A549 (cell line): Measurements from ENCODE around the gene LAMC1. TPM values are rescaled to one million over a fixed set of nuclear protein-coding genes. Genes with fewer than 3 reads are reported as not detected.

Experiments
- ATAC-seq, 2 experiments: fragments of 200-7000 bp in 1 of 2; fragments of >200 bp in 1 of 2; cut with Nextera tagmentation in 1 of 2; cut with Tn5 transposase in 1 of 2; 3 replicates each; pipeline versions ENCODE4 v1.8.0 to v1.9.1; 2018 to 2020; ENCODE audit warnings: mild to moderate bottlenecking in 1 of 2, moderate library complexity in 1 of 2
- CTCF ChIA-PET: fragments of 300-600 bp; sonication (Branson Sonifier 250); formaldehyde crosslinking; extraction: SDS; loops from one replicate; lab custom pipeline; 2021; ENCODE audit warnings: antibody characterized with exemption, inconsistent platforms; lab: Yijun Ruan, JAX
- POLR2A ChIA-PET: fragments of 350-600 bp; formaldehyde crosslinking; extraction: SDS; loops from one replicate; lab custom pipeline; 2021; ENCODE audit warnings: antibody characterized with exemption, inconsistent platforms; lab: Yijun Ruan, JAX
- DNase-seq, 2 experiments: peaks; one replicate each; pipeline versions ENCODE4 v3.0.0 to v3.0.0-alpha.2; 2011 to 2016; ENCODE audit warnings: low read depth in 1 of 2, low spot score in 1 of 2
- FAIRE-seq: peaks from 2 replicates; lab custom pipeline; 2011; peaks lifted over from hg19 to GRCh38; lab: Jason Lieb, UNC
- H3K27ac ChIP-seq, 2 experiments: fragments of >200 bp; sonication (Bioruptor Twin); formaldehyde crosslinking; 3 replicates each; pipeline ENCODE4 v1.5.1; 2016 to 2017
- H3K4me1 ChIP-seq: fragments of >200 bp; sonication (Bioruptor Twin); formaldehyde crosslinking; 3 replicates; pipeline ENCODE4 v1.6.1; 2016
- H3K4me2 ChIP-seq: fragments of >200 bp; sonication (Bioruptor Twin); formaldehyde crosslinking; 3 replicates; pipeline ENCODE4 v1.6.1; 2016
- H3K4me3 ChIP-seq: fragments of >200 bp; sonication (Bioruptor Twin); formaldehyde crosslinking; 3 replicates; pipeline ENCODE4 v1.5.1; 2016
- H3K9me3 ChIP-seq: fragments of >200 bp; sonication (Bioruptor Twin); formaldehyde crosslinking; 3 replicates; pipeline ENCODE4 v1.6.1; 2016
- CBX2 ChIP-seq: fragments of 200-600 bp; sonication (generic); IDR thresholded peaks from 2 replicates; pipeline ENCODE4 v1.6.1; 2016; ENCODE audit warnings: low read depth, mild to moderate bottlenecking, borderline replicate concordance
- CHD2 ChIP-seq: fragments of 150-350 bp; IDR thresholded peaks from 2 replicates; pipeline ENCODE4 v1.6.1; 2014; ENCODE audit warnings: low read length; ENCODE audit not compliant: partially characterized antibody
- EHF ChIP-seq: fragments of 250-450 bp; sonication (Bioruptor Pico); IDR thresholded peaks from 2 replicates; pipeline ENCODE4 v1.5.0; 2020; ENCODE audit warnings: mild to moderate bottlenecking
- EP300 ChIP-seq, 2 experiments: fragments of >200 bp; sonication (Bioruptor Twin); formaldehyde crosslinking; IDR thresholded peaks; 2 replicates in 1 of 2; 3 replicates in 1 of 2; pipeline ENCODE4 v1.6.1; 2016 to 2017
- FOSB ChIP-seq: fragments of 250-450 bp; sonication (Bioruptor Pico); IDR thresholded peaks from 2 replicates; pipeline ENCODE4 v1.5.0; 2020; ENCODE audit warnings: mild to moderate bottlenecking, moderate library complexity
- HOXA7 ChIP-seq: fragments of 250-450 bp; sonication (Bioruptor Pico); IDR thresholded peaks from 2 replicates; pipeline ENCODE4 v1.5.0; 2020; ENCODE audit warnings: mild to moderate bottlenecking, moderate library complexity
- HOXB13 ChIP-seq: fragments of 250-450 bp; sonication (Bioruptor Pico); IDR thresholded peaks from 2 replicates; pipeline ENCODE4 v1.5.0; 2020; ENCODE audit warnings: low read depth, mild to moderate bottlenecking, moderate library complexity
- HOXB5 ChIP-seq: fragments of 250-450 bp; sonication (Bioruptor Pico); IDR thresholded peaks from 2 replicates; pipeline ENCODE4 v1.5.0; 2020; ENCODE audit warnings: mild to moderate bottlenecking, moderate library complexity
- MAFK ChIP-seq: fragments of 450-650 bp; IDR thresholded peaks from 2 replicates; pipeline ENCODE4 v1.6.1; 2014; ENCODE audit not compliant: partially characterized antibody
- MYC ChIP-seq: IDR thresholded peaks from 2 replicates; pipeline ENCODE4 v1.6.1; 2012; ENCODE audit warnings: mild to moderate bottlenecking, inconsistent platforms, low read length, improper control_type of control experiment, borderline replicate concordance
- NR3C1 ChIP-seq: fragments of >200 bp; sonication (Bioruptor Twin); formaldehyde crosslinking; IDR thresholded peaks from 3 replicates; pipeline ENCODE4 v1.6.1; 2017
- POLR2A ChIP-seq: IDR thresholded peaks from 2 replicates; pipeline ENCODE4 v1.6.1; 2012; ENCODE audit warnings: mild to moderate bottlenecking, low read length
- RCOR1 ChIP-seq: fragments of 150-350 bp; IDR thresholded peaks from 2 replicates; pipeline ENCODE4 v1.6.1; 2014; ENCODE audit warnings: antibody characterized with exemption, low read length, low read depth
- SMC3 ChIP-seq: fragments of >200 bp; sonication (Bioruptor Twin); formaldehyde crosslinking; IDR thresholded peaks from 3 replicates; pipeline ENCODE4 v1.6.1; 2018; ENCODE audit warnings: inconsistent platforms
- SREBF2 ChIP-seq: fragments of 450-650 bp; IDR thresholded peaks from 2 replicates; pipeline ENCODE4 v1.6.1; 2014; ENCODE audit warnings: mild to moderate bottlenecking, moderate library complexity
- TFCP2L1 ChIP-seq: fragments of 250-450 bp; sonication (Bioruptor Pico); IDR thresholded peaks from 2 replicates; pipeline ENCODE4 v1.5.0; 2021; ENCODE audit warnings: mild to moderate bottlenecking
- TP53 ChIP-seq: fragments of 250-450 bp; sonication (Bioruptor Pico); IDR thresholded peaks from 2 replicates; pipeline ENCODE4 v1.5.0; 2021; ENCODE audit warnings: mild to moderate bottlenecking, moderate library complexity
- USF2 ChIP-seq: fragments of 450-650 bp; IDR thresholded peaks from 2 replicates; pipeline ENCODE4 v1.6.1; 2014; ENCODE audit warnings: antibody characterized with exemption
- WGBS: methylation state at CpG from one replicate; pipeline ENCODE4 v1.1.6; 2017; ENCODE audit errors: missing lambda C conversion rate; 5-methylcytosine and 5-hydroxymethylcytosine counted together
- polyA plus RNA-seq, 4 experiments: library from polyadenylated mRNA; depleted of rRNA in 3 of 4; stranded (reverse); fragments of >200 nt; fragmentation: RNase III in 1 of 4; extraction: RNeasy Plus Mini Kit Qiagen cat#74134 plus additional on column Dnase treatment in 1 of 4; gene quantifications; 2 replicates in 3 of 4; 3 replicates in 1 of 4; pipeline ENCODE4 v1.2.3, GENCODE V29; 2011 to 2017
- TF ChIP-seq, protein P1 (sequence below): fragments of 250-450 bp; sonication (Bioruptor Pico); IDR thresholded peaks from 2 replicates; pipeline ENCODE4 v1.5.0; 2021; ENCODE audit warnings: mild to moderate bottlenecking, moderate library complexity, borderline replicate concordance
- TF ChIP-seq, protein P2 (sequence below): fragments of >200 bp; sonication (Bioruptor Twin); formaldehyde crosslinking; IDR thresholded peaks from 3 replicates; pipeline ENCODE4 v1.5.1; 2016
- TF ChIP-seq, protein P3 (sequence below): IDR thresholded peaks from 2 replicates; pipeline ENCODE4 v1.6.1; 2012

LAMC1 gene
- polyA plus RNA-seq, 2 of the 4 experiments (the other 2 are of a cell fraction) = 93.7 to 152 TPM

DNA sequence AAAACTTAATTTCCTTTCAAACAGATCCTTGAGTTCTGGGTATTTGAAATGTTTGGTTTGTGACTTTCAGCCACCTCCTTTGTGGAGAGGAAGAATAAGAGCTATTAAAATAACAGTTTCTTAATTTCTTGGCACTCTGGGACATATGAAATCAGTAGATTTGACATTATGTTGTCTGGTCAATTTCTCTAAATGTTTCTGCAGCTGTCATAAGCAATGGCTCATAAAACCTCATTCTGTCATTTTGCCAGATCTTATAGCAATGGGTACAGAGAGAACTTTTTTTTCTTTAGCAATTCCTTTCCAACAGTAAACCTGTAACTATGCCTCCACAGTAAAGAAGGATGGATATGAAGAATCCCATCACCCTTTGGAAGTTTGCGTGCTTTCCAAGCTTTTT lies 52.6 kb downstream of the LAMC1 start:
- POLR2A ChIA-PET = no interaction called here
- H3K9me3 ChIP-seq = no peaks in the 10 kb centered on the region
- ATAC-seq (no peak), DNase-seq (no peak), FAIRE-seq (no peak)
- CTCF ChIA-PET = interaction anchor here (1.0 to 1.2 kb wide), 2 partner anchors 24 to 25 kb away, joined by 3 read pairs; no protein-coding TSS in a partner anchor
- H3K4me3 ChIP-seq = no peak overlapping the region
- peaks cover 65% of the 10 kb centered on the region for H3K4me1 ChIP-seq
- 91% methylated on average over 1 of the region's 1 CpG for WGBS
- H3K27ac ChIP-seq = no peak overlapping the region
- peak overlapping the region; percentile 4; the same call in 1 of the 3 replicates for H3K4me2 ChIP-seq
- TF ChIP-seq TFCP2L1 = no peak
- TF ChIP-seq MAFK = no peak
- no peak for TF ChIP-seq EHF
- TF ChIP-seq EP300 (IDR thresholded peaks at IDR 0.05) = no peak
- no peak for TF ChIP-seq CBX2
- no peak for TF ChIP-seq NR3C1
- TF ChIP-seq, protein P1, sequence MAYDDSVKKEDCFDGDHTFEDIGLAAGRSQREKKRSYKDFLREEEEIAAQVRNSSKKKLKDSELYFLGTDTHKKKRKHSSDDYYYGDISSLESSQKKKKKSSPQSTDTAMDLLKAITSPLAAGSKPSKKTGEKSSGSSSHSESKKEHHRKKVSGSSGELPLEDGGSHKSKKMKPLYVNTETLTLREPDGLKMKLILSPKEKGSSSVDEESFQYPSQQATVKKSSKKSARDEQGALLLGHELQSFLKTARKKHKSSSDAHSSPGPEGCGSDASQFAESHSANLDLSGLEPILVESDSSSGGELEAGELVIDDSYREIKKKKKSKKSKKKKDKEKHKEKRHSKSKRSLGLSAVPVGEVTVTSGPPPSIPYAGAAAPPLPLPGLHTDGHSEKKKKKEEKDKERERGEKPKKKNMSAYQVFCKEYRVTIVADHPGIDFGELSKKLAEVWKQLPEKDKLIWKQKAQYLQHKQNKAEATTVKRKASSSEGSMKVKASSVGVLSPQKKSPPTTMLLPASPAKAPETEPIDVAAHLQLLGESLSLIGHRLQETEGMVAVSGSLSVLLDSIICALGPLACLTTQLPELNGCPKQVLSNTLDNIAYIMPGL (CRISPR knock-in tag) = no peak
- TF ChIP-seq SMC3 = no peak
- no peak for TF ChIP-seq USF2
- TF ChIP-seq HOXB13 (CRISPR knock-in tag) = no peak
- no peak for TF ChIP-seq POLR2A
- no peak for TF ChIP-seq SREBF2
- TF ChIP-seq HOXA7 (CRISPR knock-in tag) = no peak
- TF ChIP-seq FOSB (CRISPR knock-in tag) = no peak
- TF ChIP-seq CHD2 = no peak
- TF ChIP-seq, protein P2, sequence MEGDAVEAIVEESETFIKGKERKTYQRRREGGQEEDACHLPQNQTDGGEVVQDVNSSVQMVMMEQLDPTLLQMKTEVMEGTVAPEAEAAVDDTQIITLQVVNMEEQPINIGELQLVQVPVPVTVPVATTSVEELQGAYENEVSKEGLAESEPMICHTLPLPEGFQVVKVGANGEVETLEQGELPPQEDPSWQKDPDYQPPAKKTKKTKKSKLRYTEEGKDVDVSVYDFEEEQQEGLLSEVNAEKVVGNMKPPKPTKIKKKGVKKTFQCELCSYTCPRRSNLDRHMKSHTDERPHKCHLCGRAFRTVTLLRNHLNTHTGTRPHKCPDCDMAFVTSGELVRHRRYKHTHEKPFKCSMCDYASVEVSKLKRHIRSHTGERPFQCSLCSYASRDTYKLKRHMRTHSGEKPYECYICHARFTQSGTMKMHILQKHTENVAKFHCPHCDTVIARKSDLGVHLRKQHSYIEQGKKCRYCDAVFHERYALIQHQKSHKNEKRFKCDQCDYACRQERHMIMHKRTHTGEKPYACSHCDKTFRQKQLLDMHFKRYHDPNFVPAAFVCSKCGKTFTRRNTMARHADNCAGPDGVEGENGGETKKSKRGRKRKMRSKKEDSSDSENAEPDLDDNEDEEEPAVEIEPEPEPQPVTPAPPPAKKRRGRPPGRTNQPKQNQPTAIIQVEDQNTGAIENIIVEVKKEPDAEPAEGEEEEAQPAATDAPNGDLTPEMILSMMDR = no peak
- no peak for TF ChIP-seq RCOR1
- TF ChIP-seq MYC = no peak

DNA sequence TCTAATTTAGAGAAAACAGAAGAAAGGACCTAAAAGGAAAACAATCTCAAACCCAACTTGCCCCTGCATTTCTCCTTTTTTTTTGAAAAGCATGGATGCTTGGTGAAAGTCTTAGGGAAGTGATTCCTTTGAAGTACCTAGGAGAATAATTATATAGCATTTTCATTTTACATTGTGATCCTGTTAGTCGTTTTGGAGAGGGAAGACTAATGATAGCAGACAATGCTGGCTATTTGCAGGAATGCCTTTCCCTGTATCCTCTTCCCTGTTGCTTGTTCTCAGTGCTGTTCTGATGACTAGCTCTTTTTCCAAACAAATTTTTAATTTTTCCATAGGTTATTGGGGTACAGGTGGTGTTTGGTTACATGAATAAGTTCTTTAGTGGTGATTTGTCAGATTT lies 53.9 kb downstream of the LAMC1 start:
- Histone ChIP-seq H3K9me3 (no peaks in the 10 kb centered on the region), H3K4me3 (no peak overlapping the region), H3K4me1 (peaks cover 55% of the 10 kb centered on the region), H3K27ac (no peak overlapping the region), H3K4me2 (0 out of 3 replicates have a peak overlapping the region, but pooled peaks have one; percentile 4)
- DNase-seq = no peak
- POLR2A ChIA-PET = no interaction called here
- ATAC-seq = no peak
- TF ChIP-seq, protein P3, sequence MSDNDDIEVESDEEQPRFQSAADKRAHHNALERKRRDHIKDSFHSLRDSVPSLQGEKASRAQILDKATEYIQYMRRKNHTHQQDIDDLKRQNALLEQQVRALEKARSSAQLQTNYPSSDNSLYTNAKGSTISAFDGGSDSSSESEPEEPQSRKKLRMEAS = no peak
- TF ChIP-seq TFCP2L1 = no peak
- TF ChIP-seq CBX2 = no peak
- TF ChIP-seq RCOR1 = no peak
- TF ChIP-seq, protein P1 (CRISPR knock-in tag) = no peak
- no peak for TF ChIP-seq SMC3
- no peak for TF ChIP-seq TP53 (CRISPR knock-in tag)
- TF ChIP-seq HOXB5 (CRISPR knock-in tag) = no peak
- no peak for FAIRE-seq
- WGBS = 44% methylated on average over 1 of the region's 1 CpG
- CTCF ChIA-PET = interaction anchor here (1.6 to 2.1 kb wide), 2 partner anchors 9 to 114 kb away, joined by 3 to 6 read pairs; no protein-coding TSS in a partner anchor
